Endothelial cell of umbilical vein (primary cell): Measurements from ENCODE around the gene RNASET2.

Source experiments
- CTCF ChIP-seq, 2 donors: IDR thresholded peaks; 1 replicate in 1 of 2; 2 replicates in 1 of 2; pipeline ENCODE4 v1.5.1; 2011; ENCODE audit warnings: low read length in 2 of 2, mild to moderate bottlenecking in 2 of 2, moderate library complexity in 2 of 2, control low read depth in 1 of 2, inconsistent platforms in 1 of 2, low read depth in 1 of 2; ENCODE audit not compliant: insufficient read depth in 1 of 2; ENCODE audit errors: extremely low read depth in 1 of 2
- EZH2 ChIP-seq: IDR thresholded peaks from 2 replicates; pipeline ENCODE4 v1.6.1; 2012; ENCODE audit warnings: borderline replicate concordance, low read depth, mild to moderate bottlenecking, moderate library complexity, low read length, inconsistent platforms; ENCODE audit not compliant: severe bottlenecking
- FOS ChIP-seq: IDR thresholded peaks from 2 replicates; pipeline ENCODE4 v1.6.1; 2011; ENCODE audit warnings: mild to moderate bottlenecking, low read length, moderate library complexity, borderline replicate concordance; ENCODE audit not compliant: insufficient read depth
- JUN ChIP-seq: IDR thresholded peaks from 2 replicates; pipeline ENCODE4 v1.6.1; 2011; ENCODE audit warnings: borderline replicate concordance, low read depth; ENCODE audit not compliant: insufficient read length, insufficient read depth
- MAX ChIP-seq: IDR thresholded peaks from 2 replicates; pipeline ENCODE4 v1.6.1; 2011; ENCODE audit not compliant: insufficient read depth, insufficient read length
- POLR2AphosphoS5 ChIP-seq: IDR thresholded peaks from 2 replicates; pipeline ENCODE4 v1.6.1; 2012; ENCODE audit warnings: low read depth, mild to moderate bottlenecking, control low read depth, low read length, moderate library complexity; ENCODE audit not compliant: insufficient read depth

GRCh38 chr6:166954118-166954713, 2.1 kb downstream of the RNASET2 start:
- TF ChIP-seq CTCF (IDR thresholded peaks at IDR 0.05; ENCODE audit: extremely low read depth in 1 of 2, insufficient read depth in 1 of 2, low read depth in 1 of 2, low read length in 2 of 2) = no peak
- no peak for TF ChIP-seq MAX
- no peak for TF ChIP-seq POLR2AphosphoS5
- TF ChIP-seq JUN = no peak
- TF ChIP-seq EZH2 = no peak
- TF ChIP-seq FOS = no peak
